HL-60 (cell line): ENCODE measurements around the gene IL36G.

ENCODE experiments used
- DNase-seq, 2 experiments: peaks; one replicate each; pipeline ENCODE4 v3.0.0-alpha.2; 2010 to 2020; ENCODE audit warnings: low read depth in 1 of 2, low spot score in 1 of 2
- H3K27ac ChIP-seq: fragments of 250-450 bp; sonication (Bioruptor Pico); replicated peaks from 2 replicates; pipeline ENCODE4 v1.5.1; 2020; ENCODE audit warnings: mild to moderate bottlenecking, moderate library complexity
- H3K27me3 ChIP-seq: fragments of 250-450 bp; sonication (Bioruptor Pico); 2 replicates; pipeline ENCODE4 v1.5.1; 2021; ENCODE audit warnings: mild to moderate bottlenecking, moderate library complexity; ENCODE audit not compliant: insufficient read depth, poor library complexity, severe bottlenecking
- H3K4me3 ChIP-seq: replicated peaks from 2 replicates; pipeline ENCODE4 v1.5.1; 2011; ENCODE audit warnings: mild to moderate bottlenecking, control low read depth, low read length; ENCODE audit not compliant: insufficient read depth
- CTCF ChIP-seq: IDR thresholded peaks from one replicate; pipeline ENCODE4 v1.5.1; 2011; ENCODE audit warnings: low read length, control low read depth, inconsistent platforms; ENCODE audit not compliant: insufficient read depth
- GABPA ChIP-seq: IDR thresholded peaks from 2 replicates; pipeline ENCODE4 v1.6.1; 2012; ENCODE audit warnings: low read depth
- POLR2AphosphoS5 ChIP-seq: IDR thresholded peaks from 2 replicates; pipeline ENCODE4 v1.6.1; 2012; ENCODE audit warnings: low read depth
- REST ChIP-seq: IDR thresholded peaks from 2 replicates; pipeline ENCODE4 v1.6.1; 2012; ENCODE audit warnings: low read depth; ENCODE audit not compliant: insufficient replicate concordance
- SPI1 ChIP-seq: IDR thresholded peaks from 2 replicates; pipeline ENCODE4 v1.6.1; 2012; ENCODE audit warnings: low read depth, mild to moderate bottlenecking, borderline replicate concordance

IL36G gene

GRCh38 chr2:112985090-112985489, 7.3 kb downstream of the IL36G start:
- DNase-seq, result no peak
- H3K27me3 ChIP-seq, result no peaks in the 10 kb centered on the region
- H3K4me3 ChIP-seq, result no peak overlapping the region
- TF ChIP-seq CTCF (no peak), SPI1 (no peak), REST (no peak), POLR2AphosphoS5 (no peak), GABPA (no peak)
- no peak overlapping the region for H3K27ac ChIP-seq

GRCh38 chr2:112989611-112990010, 11.8 kb downstream of the IL36G start:
- Histone ChIP-seq H3K27ac (no peak overlapping the region), H3K4me3 (no peak overlapping the region), H3K27me3 (no peaks in the 10 kb centered on the region)
- DNase-seq, result no peak
- TF ChIP-seq SPI1 (no peak), GABPA (no peak), POLR2AphosphoS5 (no peak), CTCF (no peak), REST (no peak)

GRCh38 chr2:112993831-112994230, 16.0 kb downstream of the IL36G start:
- no peak for DNase-seq
- TF ChIP-seq SPI1 (no peak), GABPA (no peak), CTCF (no peak), POLR2AphosphoS5 (no peak), REST (no peak)
- no peak overlapping the region for H3K4me3 ChIP-seq
- H3K27ac ChIP-seq, result no peak overlapping the region
- H3K27me3 ChIP-seq, result no peaks in the 10 kb centered on the region
